GM12891 (cell line): ENCODE measurements around the gene CIITA. TPM values are rescaled to one million over a fixed set of nuclear protein-coding genes. Genes with fewer than 3 reads are reported as not detected.
"Not testable (repeated sequence)": the region's sequence is repeated elsewhere in the genome, so short reads cannot be mapped to it uniquely, and the experiment has no call there.

Source experiments
- DNase-seq: peaks from one replicate; pipeline ENCODE4 v3.0.0; 2011; ENCODE audit warnings: low spot score; ENCODE audit not compliant: insufficient read length
- FAIRE-seq: peaks from 2 replicates; lab custom pipeline; 2011; peaks lifted over from hg19 to GRCh38; lab: Jason Lieb, UNC
- PAX5 ChIP-seq: IDR thresholded peaks from 2 replicates; pipeline ENCODE4 v1.6.1; 2011; ENCODE audit warnings: low read length, moderate library complexity, mild to moderate bottlenecking; ENCODE audit not compliant: insufficient read depth, severe bottlenecking
- POLR2A ChIP-seq: IDR thresholded peaks from 2 replicates; pipeline ENCODE4 v1.6.1; 2011; ENCODE audit warnings: low read depth, low read length, control low read depth
- POLR2AphosphoS5 ChIP-seq: IDR thresholded peaks from 2 replicates; pipeline ENCODE4 v1.6.1; 2011; ENCODE audit warnings: low read depth, low read length, control low read depth
- POU2F2 ChIP-seq: IDR thresholded peaks from 2 replicates; pipeline ENCODE4 v1.6.1; 2011; ENCODE audit warnings: low read depth, mild to moderate bottlenecking, control low read depth, low read length, moderate library complexity
- SPI1 ChIP-seq: IDR thresholded peaks from 2 replicates; pipeline ENCODE4 v1.6.1; 2011; ENCODE audit warnings: low read depth, low read length, control low read depth
- TAF1 ChIP-seq: IDR thresholded peaks from 2 replicates; pipeline ENCODE4 v1.6.1; 2011; ENCODE audit warnings: low read depth, low read length, control low read depth
- polyA plus RNA-seq: library from polyadenylated mRNA; unstranded; fragments of >200 nt; gene quantifications from one replicate; pipeline ENCODE4 v1.2.1, GENCODE V29; 2012; ENCODE audit warnings: low read depth, missing spikeins, inconsistent platforms; ENCODE audit not compliant: missing spikeins

CIITA gene
- polyA plus RNA-seq: 63.6 TPM

GRCh38 chr16:10876799-10877341 lies at the start of gene CIITA:
Gene CIITA, plus strand, starts transcription at chr16:10877202. Its CDS starts 129 bp downstream, at chr16:10877331.
- DNase-seq (peak; percentile 58), FAIRE-seq (peak; percentile 92)
- TF ChIP-seq TAF1 (peak; percentile 77), POLR2AphosphoS5 (peak; percentile 91), SPI1 (peak; percentile 98), POLR2A (peak; percentile 89), PAX5 (no peak), POU2F2 (peak; percentile 82)

GRCh38 chr16:10827691-10828341 lies 49.2 kb upstream of the CIITA start:
- FAIRE-seq (no peak), DNase-seq (no peak)
- no peak for TF ChIP-seq PAX5

- TF ChIP-seq SPI1 (peak; percentile 67), POLR2AphosphoS5 (no peak), TAF1 (no peak)
- FAIRE-seq: no peak
- no peak for DNase-seq
Observed at GRCh38 chr16:10828851-10829366, 48.1 kb upstream of the CIITA start.

- not testable (repeated sequence) for DNase-seq, FAIRE-seq
Observed at GRCh38 chr16:10829390-10830098, 47.5 kb upstream of the CIITA start.

GRCh38 chr16:10830240-10830639 lies 46.8 kb upstream of the CIITA start:
- FAIRE-seq: not testable (repeated sequence)

GRCh38 chr16:10831894-10832886 lies 44.8 kb upstream of the CIITA start:
- TF ChIP-seq PAX5 (no peak), SPI1 (no peak), TAF1 (no peak), POLR2AphosphoS5 (no peak), POLR2A (no peak), POU2F2 (no peak)
- FAIRE-seq (no peak), DNase-seq (no peak)

More at GRCh38 chr16:10830240-10830639, 46.8 kb upstream of the CIITA start:
- DNase-seq: not testable (repeated sequence)

- DNase-seq (no peak), FAIRE-seq (no peak)
- no peak for TF ChIP-seq POU2F2
- TF ChIP-seq TAF1: no peak
- no peak for TF ChIP-seq SPI1
- TF ChIP-seq POLR2A: no peak
- no peak for TF ChIP-seq PAX5
- no peak for TF ChIP-seq POLR2AphosphoS5
Observed at GRCh38 chr16:10833271-10833670, 43.7 kb upstream of the CIITA start.

GRCh38 chr16:10834130-10834529 lies 42.9 kb upstream of the CIITA start:
- FAIRE-seq (peak; percentile 66), DNase-seq (no peak)
- TF ChIP-seq SPI1 (no peak), PAX5 (no peak), TAF1 (no peak)

- peak; percentile 58 for FAIRE-seq
- TF ChIP-seq POU2F2 (no peak), POLR2A (no peak), PAX5 (no peak), TAF1 (no peak), SPI1 (no peak), POLR2AphosphoS5 (no peak)
Observed at GRCh38 chr16:10834766-10835165, 42.2 kb upstream of the CIITA start.

More at GRCh38 chr16:10834766-10835165, 42.2 kb upstream of the CIITA start:
- DNase-seq: no peak
